Smooth muscle cell (in vitro differentiated cells): ENCODE data around the gene PLCG1. TPM values are rescaled to one million over a fixed set of nuclear protein-coding genes. Genes with fewer than 3 reads are reported as not detected.

ENCODE experiments used
- DNase-seq: peaks from one replicate; lab custom pipeline; 2025; ENCODE audit not compliant: unreplicated experiment; lab: John Stamatoyannopoulos, UW
- H2AFZ ChIP-seq: fragments of 200-600 bp; sonication (generic); 2 replicates; pipeline ENCODE4 v1.6.0; 2016; ENCODE audit warnings: antibody characterized with exemption, low read depth, mild to moderate bottlenecking
- H3F3A ChIP-seq: fragments of 200-600 bp; sonication (generic); 2 replicates; pipeline ENCODE4 v1.6.0; 2017; ENCODE audit warnings: antibody characterized with exemption, low read depth
- H3K27ac ChIP-seq: fragments of 200-600 bp; sonication (generic); 2 replicates; pipeline ENCODE4 v1.5.1; 2016; ENCODE audit warnings: low read depth, mild to moderate bottlenecking
- H3K27me3 ChIP-seq: fragments of 200-600 bp; sonication (generic); 2 replicates; pipeline ENCODE4 v1.6.1; 2016; ENCODE audit warnings: low read depth, mild to moderate bottlenecking
- H3K36me3 ChIP-seq: fragments of 200-600 bp; sonication (generic); 2 replicates; pipeline ENCODE4 v1.5.1; 2016; ENCODE audit warnings: low read depth
- H3K4me1 ChIP-seq: fragments of 200-600 bp; sonication (generic); 2 replicates; pipeline ENCODE4 v1.5.1; 2016; ENCODE audit warnings: low read depth
- H3K4me2 ChIP-seq: fragments of 200-600 bp; sonication (generic); 2 replicates; pipeline ENCODE4 v1.6.0; 2016; ENCODE audit warnings: mild to moderate bottlenecking
- H3K4me3 ChIP-seq: fragments of 200-600 bp; sonication (generic); 2 replicates; pipeline ENCODE4 v1.5.1; 2016; ENCODE audit warnings: mild to moderate bottlenecking
- H3K79me2 ChIP-seq: fragments of 200-600 bp; sonication (generic); 2 replicates; pipeline ENCODE4 v1.6.0; 2016; ENCODE audit warnings: low read depth, mild to moderate bottlenecking
- H3K9ac ChIP-seq: fragments of 200-600 bp; sonication (generic); 2 replicates; pipeline ENCODE4 v1.6.0; 2016; ENCODE audit warnings: low read depth
- H3K9me3 ChIP-seq: fragments of 200-600 bp; sonication (generic); replicated peaks from 2 replicates; pipeline ENCODE4 v1.5.1; 2016; ENCODE audit warnings: low read depth
- H4K20me1 ChIP-seq: fragments of 200-600 bp; sonication (generic); 2 replicates; pipeline ENCODE4 v1.6.0; 2016; ENCODE audit warnings: low read depth
- WGBS: methylation state at CpG from one replicate; pipeline ENCODE4 v1.1.7; 2016; ENCODE audit warnings: low lambda C conversion rate; 5-methylcytosine and 5-hydroxymethylcytosine counted together
- polyA plus RNA-seq: library from polyadenylated mRNA; unstranded; fragments of >200 nt; fragmentation: Nextera tagmentation; extraction: Ambion mirVana; gene quantifications from 2 replicates; pipeline ENCODE4 v1.2.1, GENCODE V29; 2016
- total RNA-seq: library from RNA; depleted of rRNA; stranded (reverse); fragments of >200 nt; gene quantifications from 2 replicates; pipeline ENCODE4 v1.2.3, GENCODE V29; 2014
- TF ChIP-seq, protein P1 (sequence below): fragments of 200-600 bp; sonication (generic); IDR thresholded peaks from 2 replicates; pipeline ENCODE4 v1.5.1; 2017; ENCODE audit warnings: borderline replicate concordance, mild to moderate bottlenecking, antibody characterized with exemption; ENCODE audit not compliant: insufficient read depth, poor library complexity, severe bottlenecking

The PLCG1 gene
- total and polyA plus RNA-seq, 2 experiments from 2014 or later, result 36.9 to 45.2 TPM

- Histone ChIP-seq H2AFZ (no peak overlapping the region), H3K79me2 (no peaks in the 10 kb centered on the region), H3K4me1 (peaks cover 26% of the 10 kb centered on the region), H3K36me3 (no peaks in the 10 kb centered on the region), H3K27ac (no peak overlapping the region), H4K20me1 (peaks cover 22% of the 10 kb centered on the region), H3K27me3 (no peaks in the 10 kb centered on the region), H3K9me3 (no peaks in the 10 kb centered on the region), H3K4me3 (no peak overlapping the region), H3K4me2 (no peak overlapping the region), H3K9ac (no peak overlapping the region), H3F3A (peaks cover 10% of the 10 kb centered on the region)
- TF ChIP-seq, protein P1, sequence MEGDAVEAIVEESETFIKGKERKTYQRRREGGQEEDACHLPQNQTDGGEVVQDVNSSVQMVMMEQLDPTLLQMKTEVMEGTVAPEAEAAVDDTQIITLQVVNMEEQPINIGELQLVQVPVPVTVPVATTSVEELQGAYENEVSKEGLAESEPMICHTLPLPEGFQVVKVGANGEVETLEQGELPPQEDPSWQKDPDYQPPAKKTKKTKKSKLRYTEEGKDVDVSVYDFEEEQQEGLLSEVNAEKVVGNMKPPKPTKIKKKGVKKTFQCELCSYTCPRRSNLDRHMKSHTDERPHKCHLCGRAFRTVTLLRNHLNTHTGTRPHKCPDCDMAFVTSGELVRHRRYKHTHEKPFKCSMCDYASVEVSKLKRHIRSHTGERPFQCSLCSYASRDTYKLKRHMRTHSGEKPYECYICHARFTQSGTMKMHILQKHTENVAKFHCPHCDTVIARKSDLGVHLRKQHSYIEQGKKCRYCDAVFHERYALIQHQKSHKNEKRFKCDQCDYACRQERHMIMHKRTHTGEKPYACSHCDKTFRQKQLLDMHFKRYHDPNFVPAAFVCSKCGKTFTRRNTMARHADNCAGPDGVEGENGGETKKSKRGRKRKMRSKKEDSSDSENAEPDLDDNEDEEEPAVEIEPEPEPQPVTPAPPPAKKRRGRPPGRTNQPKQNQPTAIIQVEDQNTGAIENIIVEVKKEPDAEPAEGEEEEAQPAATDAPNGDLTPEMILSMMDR, result no peak
- over 99% methylated on average over 10 of the region's 10 CpGs for WGBS
- no peak for DNase-seq
These were observed 37.0 kb downstream of the PLCG1 start for GRCh38 chr20:41174373-41174772.

DNA sequence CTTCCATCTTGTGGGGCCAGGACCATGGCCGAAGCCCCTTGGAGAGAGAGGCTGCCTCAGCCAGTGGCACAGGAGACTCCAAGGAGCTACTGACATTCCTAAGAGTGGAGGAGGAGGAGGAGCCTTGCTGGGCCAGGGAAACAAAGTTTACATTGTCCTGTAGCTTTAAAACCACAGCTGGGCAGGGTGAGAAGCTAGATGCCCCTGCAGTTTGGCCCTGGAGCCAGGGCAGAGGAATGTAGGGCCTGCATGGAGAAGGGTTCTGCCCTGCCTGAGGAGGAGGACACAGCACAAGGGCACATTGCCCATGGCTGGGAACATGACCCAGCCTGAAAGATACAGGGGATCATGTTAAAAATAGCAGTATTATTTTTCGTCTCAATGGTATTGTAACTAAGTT is 37.4 kb downstream of the PLCG1 start:
- peaks cover 10% of the 10 kb centered on the region for H3F3A ChIP-seq
- no peaks in the 10 kb centered on the region for H3K36me3 ChIP-seq
- no peak overlapping the region for H3K27ac ChIP-seq
- no peak overlapping the region for H3K4me3 ChIP-seq
- H3K9ac ChIP-seq, result no peak overlapping the region
- no peak for DNase-seq
- H2AFZ ChIP-seq, result no peak overlapping the region
- H3K4me1 ChIP-seq, result peaks cover 26% of the 10 kb centered on the region
- H3K9me3 ChIP-seq, result no peaks in the 10 kb centered on the region
- no peaks in the 10 kb centered on the region for H3K79me2 ChIP-seq
- TF ChIP-seq, protein P1, result no peak
- H3K27me3 ChIP-seq, result no peaks in the 10 kb centered on the region
- H4K20me1 ChIP-seq, result peaks cover 22% of the 10 kb centered on the region
- WGBS, result 100% methylated on average over 2 of the region's 2 CpGs
- H3K4me2 ChIP-seq, result no peak overlapping the region

- Histone ChIP-seq H3K36me3 (no peaks in the 10 kb centered on the region), H3K9ac (no peak overlapping the region), H3K27ac (no peak overlapping the region)
These were observed 37.9 kb downstream of the PLCG1 start for GRCh38 chr20:41175201-41175651.

More at GRCh38 chr20:41175201-41175651, 37.9 kb downstream of the PLCG1 start:
- no peak overlapping the region for H3K4me3 ChIP-seq
- H2AFZ ChIP-seq, result no peak overlapping the region
- WGBS, result 98% methylated on average over 4 of the region's 4 CpGs
- H3K79me2 ChIP-seq, result no peaks in the 10 kb centered on the region
- H3F3A ChIP-seq, result peaks cover 10% of the 10 kb centered on the region
- H3K4me1 ChIP-seq, result peaks cover 26% of the 10 kb centered on the region
- no peak overlapping the region for H3K4me2 ChIP-seq
- H3K9me3 ChIP-seq, result no peaks in the 10 kb centered on the region
- TF ChIP-seq, protein P1, result no peak
- peaks cover 20% of the 10 kb centered on the region for H4K20me1 ChIP-seq
- H3K27me3 ChIP-seq, result no peaks in the 10 kb centered on the region
- no peak for DNase-seq
